WTC11 (cell line): ENCODE data around the gene RFC1. TPM values are rescaled to one million over a fixed set of nuclear protein-coding genes. Genes with fewer than 3 reads are reported as not detected.

ENCODE experiments used
- ATAC-seq: fragments of 200-7000 bp; cut with Tn5 transposase; 2 replicates; pipeline ENCODE4 v1.10.0; 2021; ENCODE audit warnings: mild to moderate bottlenecking, moderate library complexity
- CTCF ChIA-PET: fragments of 300-600 bp; sonication (Branson Sonifier 250); formaldehyde crosslinking; loops from one replicate; lab custom pipeline; 2021; ENCODE audit warnings: antibody characterized with exemption; lab: Charles Lee
- POLR2A ChIA-PET: fragments of 350-600 bp; sonication (Branson Sonifier 250); formaldehyde crosslinking; loops from one replicate; lab custom pipeline; 2021; ENCODE audit warnings: antibody characterized with exemption; lab: Charles Lee
- DNase-seq: peaks from one replicate; pipeline ENCODE4 v3.0.0; 2021; ENCODE audit warnings: low spot score
- H3K27ac Mint-ChIP-seq: 2 replicates; pipeline ENCODE4 v1.8.0; 2021; ENCODE audit warnings: mixed read lengths
- H3K27me3 Mint-ChIP-seq: 2 replicates; pipeline ENCODE4 v1.8.0; 2021; ENCODE audit warnings: low read depth, mild to moderate bottlenecking, moderate library complexity, mixed read lengths
- H3K36me3 Mint-ChIP-seq: 2 replicates; pipeline ENCODE4 v1.8.0; 2021; ENCODE audit warnings: mixed read lengths
- H3K4me1 Mint-ChIP-seq: 2 replicates; pipeline ENCODE4 v1.8.0; 2022; ENCODE audit warnings: mixed read lengths
- H3K4me3 Mint-ChIP-seq: 2 replicates; pipeline ENCODE4 v1.8.0; 2021; ENCODE audit warnings: mild to moderate bottlenecking, moderate library complexity, mixed read lengths
- H3K9me3 Mint-ChIP-seq: 2 replicates; pipeline ENCODE4 v1.8.0; 2021; ENCODE audit warnings: mixed read lengths
- ARID4B ChIP-seq: sonication (generic); formaldehyde crosslinking; IDR thresholded peaks from 2 replicates; pipeline ENCODE4 v1.8.0; 2023; ENCODE audit warnings: missing genetic modification reagents, mild to moderate bottlenecking, borderline replicate concordance
- ATF1 ChIP-seq: sonication (generic); formaldehyde crosslinking; IDR thresholded peaks from 2 replicates; pipeline ENCODE4 v1.8.1; 2023; ENCODE audit warnings: mild to moderate bottlenecking, moderate library complexity, missing genetic modification reagents
- ESRRA ChIP-seq: sonication (generic); formaldehyde crosslinking; IDR thresholded peaks from 2 replicates; pipeline ENCODE4 v1.8.1; 2022; ENCODE audit warnings: mild to moderate bottlenecking, missing genetic modification reagents, borderline replicate concordance
- FOXJ3 ChIP-seq: sonication (generic); formaldehyde crosslinking; IDR thresholded peaks from 2 replicates; pipeline ENCODE4 v1.9.0; 2021; ENCODE audit warnings: missing genetic modification reagents, mild to moderate bottlenecking, borderline replicate concordance
- FOXP1 ChIP-seq: sonication (generic); formaldehyde crosslinking; IDR thresholded peaks from 2 replicates; pipeline ENCODE4 v1.8.0; 2022; ENCODE audit warnings: missing genetic modification reagents, mild to moderate bottlenecking, moderate library complexity, borderline replicate concordance
- GABPB1 ChIP-seq: sonication (generic); formaldehyde crosslinking; IDR thresholded peaks from 2 replicates; pipeline ENCODE4 v1.8.1; 2023; ENCODE audit warnings: mild to moderate bottlenecking, missing genetic modification reagents
- GRHL2 ChIP-seq: fragments of 250-450 bp; sonication (Bioruptor Pico); IDR thresholded peaks from 2 replicates; pipeline ENCODE4 v1.8.0; 2022; ENCODE audit warnings: mild to moderate bottlenecking, moderate library complexity; ENCODE audit not compliant: insufficient replicate concordance, severe bottlenecking
- GTF2I ChIP-seq: fragments of 250-450 bp; sonication (Bioruptor Pico); conservative IDR thresholded peaks from 2 replicates; pipeline ENCODE4 v1.4.0; 2021; ENCODE audit warnings: mild to moderate bottlenecking
- JUN ChIP-seq: sonication (generic); formaldehyde crosslinking; IDR thresholded peaks from 2 replicates; pipeline ENCODE4 v1.8.0; 2023; ENCODE audit warnings: mild to moderate bottlenecking, missing genetic modification reagents
- NR2C2 ChIP-seq: sonication (generic); formaldehyde crosslinking; IDR thresholded peaks from 2 replicates; pipeline ENCODE4 v1.8.0; 2022; ENCODE audit warnings: mild to moderate bottlenecking, missing genetic modification reagents
- PRRX2 ChIP-seq: fragments of 250-450 bp; sonication (Bioruptor Pico); IDR thresholded peaks from 2 replicates; pipeline ENCODE4 v1.8.0; 2021; ENCODE audit warnings: mild to moderate bottlenecking
- SOX15 ChIP-seq: fragments of 250-450 bp; sonication (Bioruptor Pico); IDR thresholded peaks from 2 replicates; pipeline ENCODE4 v1.9.0; 2021; ENCODE audit warnings: mild to moderate bottlenecking
- TEAD4 ChIP-seq: sonication (generic); formaldehyde crosslinking; IDR thresholded peaks from 2 replicates; pipeline ENCODE4 v1.8.0; 2022; ENCODE audit warnings: mild to moderate bottlenecking, missing genetic modification reagents
- USF1 ChIP-seq: sonication (generic); formaldehyde crosslinking; IDR thresholded peaks from 2 replicates; pipeline ENCODE4 v1.8.0; 2022; ENCODE audit warnings: mild to moderate bottlenecking, missing genetic modification reagents
- ZBTB21 ChIP-seq: sonication (generic); formaldehyde crosslinking; IDR thresholded peaks from 2 replicates; pipeline ENCODE4 v1.8.1; 2023; ENCODE audit warnings: mild to moderate bottlenecking, missing genetic modification reagents, borderline replicate concordance
- ZNF232 ChIP-seq: sonication (generic); formaldehyde crosslinking; IDR thresholded peaks from 2 replicates; pipeline ENCODE4 v1.8.0; 2022; ENCODE audit warnings: mild to moderate bottlenecking, missing genetic modification reagents
- ZNF317 ChIP-seq: sonication (generic); formaldehyde crosslinking; IDR thresholded peaks from 2 replicates; pipeline ENCODE4 v1.8.1; 2023; ENCODE audit warnings: low read depth, mild to moderate bottlenecking, moderate library complexity, missing genetic modification reagents, borderline replicate concordance
- ZNF396 ChIP-seq: fragments of 250-450 bp; sonication (Bioruptor Pico); IDR thresholded peaks from 2 replicates; pipeline ENCODE4 v1.8.0; 2021; ENCODE audit warnings: mild to moderate bottlenecking, moderate library complexity, borderline replicate concordance
- ZNF423 ChIP-seq: fragments of 250-450 bp; sonication (Bioruptor Pico); IDR thresholded peaks from 2 replicates; pipeline ENCODE4 v2.1.2; 2022; ENCODE audit warnings: mild to moderate bottlenecking, moderate library complexity
- ZNF425 ChIP-seq: fragments of 250-450 bp; sonication (Bioruptor Pico); conservative IDR thresholded peaks from 2 replicates; pipeline ENCODE4 v1.9.0; 2021; ENCODE audit warnings: mild to moderate bottlenecking
- total RNA-seq: library from RNA; stranded (reverse); gene quantifications from 3 replicates; pipeline ENCODE4 v1.2.3, GENCODE V29; 2021
- TF ChIP-seq, protein P1 (sequence below): sonication (generic); formaldehyde crosslinking; IDR thresholded peaks from 2 replicates; pipeline ENCODE4 v1.8.1; 2023; ENCODE audit warnings: mild to moderate bottlenecking, missing genetic modification reagents
- TF ChIP-seq, protein P2 (sequence below): fragments of 250-450 bp; sonication (Bioruptor Pico); IDR thresholded peaks from 2 replicates; pipeline ENCODE4 v1.9.0; 2021; ENCODE audit warnings: moderate library complexity, mild to moderate bottlenecking, inconsistent platforms, borderline replicate concordance
- TF ChIP-seq, protein P3 (sequence below): fragments of 250-450 bp; sonication (Bioruptor Pico); IDR thresholded peaks from 2 replicates; pipeline ENCODE4 v2.1.2; 2022; ENCODE audit warnings: mild to moderate bottlenecking, moderate library complexity
- TF ChIP-seq, protein P4 (sequence below): fragments of 250-450 bp; sonication (Bioruptor Pico); IDR thresholded peaks from 2 replicates; pipeline ENCODE4 v1.9.0; 2021; ENCODE audit warnings: mild to moderate bottlenecking

RFC1 gene
- total RNA-seq, 1 experiment from 2014 or later = 59.4 TPM

DNA sequence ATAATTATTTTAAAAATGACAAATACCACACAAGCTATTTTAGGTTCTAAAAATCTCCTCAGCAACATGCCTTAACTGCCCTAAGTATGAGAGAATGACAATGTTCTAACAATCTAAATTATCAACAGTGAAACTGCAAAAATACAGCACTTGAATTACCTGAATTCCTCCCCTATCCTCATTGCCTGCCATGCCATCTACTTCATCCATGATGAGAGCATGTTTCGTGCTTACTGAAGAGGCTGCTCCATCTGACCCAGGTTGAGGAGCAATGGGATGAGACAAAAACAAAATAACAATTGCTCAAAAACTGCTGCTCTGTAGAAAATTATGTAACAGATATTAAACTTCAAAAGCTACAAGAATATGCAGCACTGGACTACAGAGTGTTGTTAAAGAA lies 63.3 kb downstream of the RFC1 start:
- ChIA-PET POLR2A (no interaction called here), CTCF (no interaction called here)
- peaks cover 62% of the 10 kb centered on the region for H3K36me3 Mint-ChIP-seq
- DNase-seq (no peak), ATAC-seq (no peak)
- H3K27ac Mint-ChIP-seq = no peak overlapping the region
- H3K27me3 Mint-ChIP-seq = no peaks in the 10 kb centered on the region
- H3K4me3 Mint-ChIP-seq = no peak overlapping the region
- TF ChIP-seq, protein P1, sequence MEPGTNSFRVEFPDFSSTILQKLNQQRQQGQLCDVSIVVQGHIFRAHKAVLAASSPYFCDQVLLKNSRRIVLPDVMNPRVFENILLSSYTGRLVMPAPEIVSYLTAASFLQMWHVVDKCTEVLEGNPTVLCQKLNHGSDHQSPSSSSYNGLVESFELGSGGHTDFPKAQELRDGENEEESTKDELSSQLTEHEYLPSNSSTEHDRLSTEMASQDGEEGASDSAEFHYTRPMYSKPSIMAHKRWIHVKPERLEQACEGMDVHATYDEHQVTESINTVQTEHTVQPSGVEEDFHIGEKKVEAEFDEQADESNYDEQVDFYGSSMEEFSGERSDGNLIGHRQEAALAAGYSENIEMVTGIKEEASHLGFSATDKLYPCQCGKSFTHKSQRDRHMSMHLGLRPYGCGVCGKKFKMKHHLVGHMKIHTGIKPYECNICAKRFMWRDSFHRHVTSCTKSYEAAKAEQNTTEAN (CRISPR knock-in tag) = no peak
- no peak for TF ChIP-seq GTF2I (CRISPR knock-in tag)
- TF ChIP-seq ZNF396 (CRISPR knock-in tag) = no peak
- TF ChIP-seq ATF1 (CRISPR knock-in tag) = no peak
- TF ChIP-seq ZNF425 (CRISPR knock-in tag) = no peak
- no peak for TF ChIP-seq JUN (CRISPR knock-in tag)
- TF ChIP-seq ESRRA (CRISPR knock-in tag) = no peak
- TF ChIP-seq FOXP1 (CRISPR knock-in tag) = no peak
- no peak for TF ChIP-seq ZBTB21 (CRISPR knock-in tag)
- TF ChIP-seq, protein P2, sequence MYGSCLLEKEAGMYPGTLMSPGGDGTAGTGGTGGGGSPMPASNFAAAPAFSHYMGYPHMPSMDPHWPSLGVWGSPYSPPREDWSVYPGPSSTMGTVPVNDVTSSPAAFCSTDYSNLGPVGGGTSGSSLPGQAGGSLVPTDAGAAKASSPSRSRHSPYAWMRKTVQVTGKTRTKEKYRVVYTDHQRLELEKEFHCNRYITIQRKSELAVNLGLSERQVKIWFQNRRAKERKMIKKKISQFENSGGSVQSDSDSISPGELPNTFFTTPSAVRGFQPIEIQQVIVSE (CRISPR knock-in tag) = no peak
- TF ChIP-seq, protein P3, sequence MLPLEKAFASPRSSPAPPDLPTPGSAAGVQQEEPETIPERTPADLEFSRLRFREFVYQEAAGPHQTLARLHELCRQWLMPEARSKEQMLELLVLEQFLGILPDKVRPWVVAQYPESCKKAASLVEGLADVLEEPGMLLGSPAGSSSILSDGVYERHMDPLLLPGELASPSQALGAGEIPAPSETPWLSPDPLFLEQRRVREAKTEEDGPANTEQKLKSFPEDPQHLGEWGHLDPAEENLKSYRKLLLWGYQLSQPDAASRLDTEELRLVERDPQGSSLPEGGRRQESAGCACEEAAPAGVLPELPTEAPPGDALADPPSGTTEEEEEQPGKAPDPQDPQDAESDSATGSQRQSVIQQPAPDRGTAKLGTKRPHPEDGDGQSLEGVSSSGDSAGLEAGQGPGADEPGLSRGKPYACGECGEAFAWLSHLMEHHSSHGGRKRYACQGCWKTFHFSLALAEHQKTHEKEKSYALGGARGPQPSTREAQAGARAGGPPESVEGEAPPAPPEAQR (CRISPR knock-in tag) = no peak
- TF ChIP-seq ZNF317 (CRISPR knock-in tag) = no peak
- no peak for TF ChIP-seq FOXJ3 (CRISPR knock-in tag)
- TF ChIP-seq GRHL2 (CRISPR knock-in tag) = no peak
- TF ChIP-seq GABPB1 = no peak
- TF ChIP-seq PRRX2 (CRISPR knock-in tag) = no peak
- H3K9me3 Mint-ChIP-seq = no peaks in the 10 kb centered on the region
- no peaks in the 10 kb centered on the region for H3K4me1 Mint-ChIP-seq

- Mint-ChIP-seq H3K27ac (no peak overlapping the region), H3K4me3 (no peak overlapping the region), H3K4me1 (no peaks in the 10 kb centered on the region), H3K9me3 (peaks cover 4% of the 10 kb centered on the region; the same call in 1 of the 2 replicates), H3K36me3 (peaks cover 67% of the 10 kb centered on the region), H3K27me3 (no peaks in the 10 kb centered on the region)
- TF ChIP-seq PRRX2 (CRISPR knock-in tag) = no peak
- no peak for TF ChIP-seq USF1 (CRISPR knock-in tag)
- no peak for TF ChIP-seq JUN (CRISPR knock-in tag)
- no peak for TF ChIP-seq ARID4B (CRISPR knock-in tag)
- no peak for TF ChIP-seq SOX15 (CRISPR knock-in tag)
- TF ChIP-seq TEAD4 = no peak
- no peak for TF ChIP-seq ZNF423 (CRISPR knock-in tag)
- no peak for TF ChIP-seq ATF1 (CRISPR knock-in tag)
- TF ChIP-seq NR2C2 (CRISPR knock-in tag) = no peak
- no peak for TF ChIP-seq ZNF232
- TF ChIP-seq, protein P4, sequence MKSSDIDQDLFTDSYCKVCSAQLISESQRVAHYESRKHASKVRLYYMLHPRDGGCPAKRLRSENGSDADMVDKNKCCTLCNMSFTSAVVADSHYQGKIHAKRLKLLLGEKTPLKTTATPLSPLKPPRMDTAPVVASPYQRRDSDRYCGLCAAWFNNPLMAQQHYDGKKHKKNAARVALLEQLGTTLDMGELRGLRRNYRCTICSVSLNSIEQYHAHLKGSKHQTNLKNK (CRISPR knock-in tag) = no peak
- no peak for TF ChIP-seq ZBTB21 (CRISPR knock-in tag)
- ChIA-PET CTCF (no interaction called here), POLR2A (no interaction called here)
- ATAC-seq (no peak), DNase-seq (no peak)
Observed at GRCh38 chr4:39295784-39296183, 70.4 kb downstream of the RFC1 start.
